Muscle of back (tissue), 13 donors: ENCODE data around the gene ZRANB3. TPM values are rescaled to one million over a fixed set of nuclear protein-coding genes. Genes with fewer than 3 reads are reported as not detected.
A peak's percentile ranks its signal among the peaks of the same experiment; 100 is the strongest.
"Not testable (repeated sequence)": the region's sequence is repeated elsewhere in the genome, so short reads cannot be mapped to it uniquely, and the experiment has no call there.

Experiments
- DNase-seq, 3 donors: peaks; one replicate each; pipeline versions ENCODE4 v3.0.0 to v3.0.0-alpha.2; 2013
- long read RNA-seq, 9 donors: transcript quantifications; one replicate each; lab custom pipeline, GENCODE V29; 2026
- polyA plus RNA-seq, 10 donors: library from polyadenylated mRNA; unstranded; fragments of 120-200 nt; gene quantifications; one replicate each; pipeline ENCODE4 v1.2.1, GENCODE V29; 2013; ENCODE audit not compliant: insufficient read length in 10 of 10

The ZRANB3 gene
- polyA plus RNA-seq, result 1 to 10 TPM; 4.9 to 9.5 (median 6.4) TPM
- long read RNA-seq, donor 1, result 0 reads
- long read RNA-seq, donor 2, partial matches to known transcripts, result 0 of 1 reads
- long read RNA-seq, donor 2, other reads (novel, unspliced or antisense), result 0 of 1 reads
- long read RNA-seq, donor 3, result 0 reads
- long read RNA-seq, donor 4, partial matches to known transcripts, result 0 of 1 reads
- long read RNA-seq, donor 4, other reads (novel, unspliced or antisense), result 0 of 1 reads
- long read RNA-seq, donor 5, result 0 reads
- long read RNA-seq, donor 6, result 0 reads
- long read RNA-seq, donor 7, partial matches to known transcripts, result 7 of 7 reads
- long read RNA-seq, donor 7, other reads (novel, unspliced or antisense), result 0 of 7 reads
- long read RNA-seq, donor 8, result 0 reads
- long read RNA-seq, donor 9, result 0 reads

DNA sequence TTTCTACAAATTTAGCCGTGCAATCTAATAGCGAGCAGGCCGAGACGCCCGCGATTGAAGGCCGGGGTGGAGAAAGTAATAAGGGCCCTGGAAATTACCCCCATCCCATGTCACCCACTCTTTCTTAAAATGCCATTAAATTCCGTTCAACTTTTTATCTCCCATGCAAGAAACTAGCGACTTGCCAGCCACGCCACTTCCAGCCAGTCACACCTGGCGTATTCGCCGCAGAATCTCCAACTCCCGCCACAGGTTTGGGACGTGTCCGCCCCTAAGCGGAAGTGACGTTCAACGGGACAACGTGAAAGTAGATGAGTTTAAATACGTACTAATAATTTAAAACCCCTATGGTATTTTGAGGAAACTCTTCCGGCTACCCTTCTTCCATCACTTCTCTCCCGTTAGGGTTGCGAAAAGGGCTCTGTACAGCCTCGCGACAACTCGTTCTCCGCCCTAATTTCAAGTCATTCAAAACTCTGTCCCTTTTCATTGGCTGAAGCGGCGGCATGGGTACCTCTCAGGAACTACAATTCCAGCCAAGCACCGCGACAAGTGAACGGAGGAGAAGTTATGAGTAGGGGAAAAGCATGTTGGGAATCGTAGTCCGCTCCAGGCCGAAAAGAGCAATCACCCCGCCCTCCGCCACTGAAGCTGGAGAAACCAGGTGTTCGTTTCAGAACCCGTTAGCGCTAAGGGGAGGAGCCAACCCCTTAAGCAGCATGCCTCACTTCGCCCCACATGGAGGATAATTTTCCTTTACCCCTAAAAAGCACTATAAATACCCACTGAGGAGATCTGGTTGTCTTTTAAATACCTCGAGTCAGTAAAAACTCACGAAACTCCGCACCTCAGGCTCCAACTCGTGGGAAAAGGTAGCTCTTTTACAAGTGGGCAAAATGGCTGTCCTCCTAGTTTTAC is at the start of gene ZRANB3:
TSS of gene ZRANB3 (minus strand) at position 906 of the 918 bp plus-strand sequence.
- DNase-seq, result peak; percentile 97 to 99 (median 98)

GRCh38 chr2:135573620-135574019 is 42.6 kb upstream of the ZRANB3 start:
- no peak for DNase-seq

DNA sequence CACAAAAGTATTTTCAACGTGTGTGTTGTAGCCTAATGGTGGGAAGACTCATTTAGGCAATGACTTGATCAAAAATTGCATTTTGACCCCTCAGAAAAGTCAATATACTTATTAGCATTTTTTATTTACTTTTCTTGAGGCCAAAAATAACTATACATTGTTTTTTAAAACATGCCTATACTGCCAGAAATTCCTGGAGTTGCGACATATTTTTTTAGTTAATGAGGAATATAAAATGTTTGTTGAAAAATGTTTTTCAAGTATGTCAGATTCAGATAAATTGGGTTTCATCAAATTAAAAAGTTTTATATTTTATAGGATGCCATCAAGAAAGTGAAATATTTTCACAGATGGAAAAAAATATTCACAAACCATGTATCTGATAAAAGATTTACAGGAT is 39.9 kb upstream of the ZRANB3 start:
- no peak for DNase-seq

DNA sequence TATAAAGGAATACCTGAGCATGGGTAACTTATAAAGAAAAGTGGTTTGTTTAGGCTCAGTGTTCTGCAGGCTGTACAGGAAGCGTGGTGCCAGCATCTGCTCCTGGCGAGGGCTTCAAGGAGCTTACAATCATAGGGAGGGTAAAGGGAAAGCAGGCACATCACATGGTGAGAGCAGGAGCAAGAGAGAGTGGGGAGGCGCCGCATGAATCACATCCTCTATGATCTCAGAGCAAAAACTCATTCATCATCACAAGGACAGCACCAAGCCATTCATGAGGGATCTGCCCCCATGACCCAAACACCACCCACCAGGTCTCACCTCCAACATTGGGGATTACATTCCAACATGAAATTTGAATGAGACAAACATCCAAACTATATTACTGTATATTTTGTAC is 32.8 kb upstream of the ZRANB3 start:
- DNase-seq, result no peak

DNA sequence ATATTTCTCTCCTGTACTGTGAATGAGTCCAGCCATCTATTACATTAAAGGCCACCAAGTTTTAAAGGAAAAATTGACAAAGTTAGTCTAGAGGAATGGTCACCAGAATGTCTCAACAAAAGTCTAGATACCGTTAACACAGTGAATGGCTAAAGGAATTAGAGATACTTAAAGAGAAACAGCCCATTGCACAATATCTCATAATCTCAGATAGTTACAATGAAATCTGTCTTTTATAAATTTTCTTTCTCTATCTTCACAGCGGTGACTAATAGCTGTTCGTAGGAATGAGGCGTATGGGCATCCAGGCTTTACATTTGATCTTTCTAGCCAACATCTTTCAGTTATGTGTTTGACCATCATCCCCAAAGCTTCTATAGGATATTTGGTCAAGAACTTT is 30.9 kb upstream of the ZRANB3 start:
- DNase-seq, result no peak

DNA sequence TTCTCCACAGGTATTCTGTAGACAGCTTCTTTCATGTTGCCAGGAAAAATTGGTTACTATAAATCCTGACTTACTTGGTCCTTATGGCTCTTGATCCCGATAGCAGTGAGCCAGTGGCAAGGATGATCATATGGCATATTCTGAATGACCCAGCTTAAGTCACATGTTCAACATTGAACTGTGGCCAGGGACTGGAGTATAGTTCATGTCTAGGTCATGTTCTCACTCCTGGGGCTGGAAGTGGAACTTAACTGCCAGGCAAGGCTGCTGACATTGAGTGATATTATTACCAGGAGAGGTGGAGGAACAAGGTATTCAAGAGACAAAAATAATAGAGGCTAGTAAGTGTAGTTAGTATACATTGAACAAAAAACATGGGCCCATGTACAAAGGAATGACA is 26.5 kb upstream of the ZRANB3 start:
- peak in 1 of 3 donors; percentile 4 for DNase-seq

DNA sequence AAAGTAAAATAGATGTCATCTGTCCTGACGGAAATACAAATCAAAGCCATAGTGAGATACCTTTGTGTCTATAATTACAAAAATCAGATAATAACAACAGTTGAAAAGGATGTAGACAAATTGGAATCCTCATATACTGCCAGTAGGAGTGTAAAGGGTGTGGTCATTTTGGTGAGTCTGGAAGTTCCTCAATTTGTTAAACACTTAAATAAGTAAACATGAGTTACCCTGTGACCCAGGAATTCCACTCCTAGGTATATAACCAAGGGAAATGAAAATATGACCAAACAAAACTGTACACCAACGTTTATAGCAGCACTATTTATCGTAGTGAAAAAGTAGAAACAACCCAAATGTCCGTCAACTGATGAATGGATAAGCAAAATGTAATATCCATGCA is 24.3 kb upstream of the ZRANB3 start:
- no peak for DNase-seq

- DNase-seq, result no peak
These were observed 21.9 kb upstream of the ZRANB3 start for GRCh38 chr2:135552887-135553286.

DNA sequence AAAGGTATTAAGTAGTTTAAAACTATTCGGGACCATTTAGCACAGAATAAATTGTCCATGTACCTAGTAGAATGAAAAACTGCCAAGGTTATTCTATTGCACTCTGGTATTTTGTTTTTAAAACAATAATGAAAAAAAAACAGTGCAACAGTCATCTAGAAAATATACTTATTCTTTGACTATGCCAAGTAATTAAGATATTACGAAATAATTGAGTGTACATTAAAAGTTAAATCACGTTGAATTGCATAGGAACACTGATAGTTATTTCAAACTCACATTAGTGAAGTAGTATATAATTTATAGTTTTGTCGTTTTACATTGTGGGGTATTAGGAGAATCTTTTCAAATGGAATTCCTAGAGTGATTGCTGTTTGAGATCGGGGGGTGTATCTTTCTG is 20.3 kb upstream of the ZRANB3 start:
- no peak for DNase-seq

DNA sequence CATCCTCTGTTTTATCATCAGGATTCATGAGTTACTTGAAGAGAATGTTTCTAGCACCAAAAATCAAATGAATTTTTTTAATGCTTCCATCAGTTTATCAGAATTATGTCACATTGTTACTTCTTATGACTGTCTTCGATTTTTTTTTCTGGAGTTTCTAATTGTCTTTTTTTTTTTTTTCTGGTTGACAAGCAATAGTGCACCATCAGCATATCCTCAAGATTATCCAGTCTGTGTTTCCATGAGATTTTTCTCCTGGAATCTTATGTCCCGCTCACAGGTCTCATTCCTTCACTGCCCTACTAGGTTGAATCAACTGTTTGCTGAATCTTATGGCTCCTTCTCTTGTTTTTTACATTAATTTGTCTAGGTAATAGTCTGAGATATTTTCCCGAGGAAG is 16.3 kb upstream of the ZRANB3 start:
- no peak for DNase-seq

- no peak for DNase-seq
These were observed 15.4 kb upstream of the ZRANB3 start for GRCh38 chr2:135546436-135546835.

GRCh38 chr2:135533545-135533944 is 2.5 kb upstream of the ZRANB3 start:
- DNase-seq, result not testable (repeated sequence)

- DNase-seq, result peak in 1 of 3 donors; percentile 8
These were observed 1.6 kb upstream of the ZRANB3 start for GRCh38 chr2:135532581-135532980.

GRCh38 chr2:135531231-135532197 is 496 bp upstream of the ZRANB3 start, which contains the start of gene R3HDM1:
Gene R3HDM1, plus strand, starts transcription at chr2:135531484. Its CDS starts 73,362 bp downstream, at chr2:135604846.
- peak; percentile 100 for DNase-seq

- DNase-seq, result no peak
These were observed 3.0 kb downstream of the ZRANB3 start for GRCh38 chr2:135528006-135528405.

- DNase-seq, result no peak
These were observed 5.2 kb downstream of the ZRANB3 start for GRCh38 chr2:135525786-135526185.

- DNase-seq, result no peak
These were observed 18.9 kb downstream of the ZRANB3 start for GRCh38 chr2:135512099-135512498.

DNA sequence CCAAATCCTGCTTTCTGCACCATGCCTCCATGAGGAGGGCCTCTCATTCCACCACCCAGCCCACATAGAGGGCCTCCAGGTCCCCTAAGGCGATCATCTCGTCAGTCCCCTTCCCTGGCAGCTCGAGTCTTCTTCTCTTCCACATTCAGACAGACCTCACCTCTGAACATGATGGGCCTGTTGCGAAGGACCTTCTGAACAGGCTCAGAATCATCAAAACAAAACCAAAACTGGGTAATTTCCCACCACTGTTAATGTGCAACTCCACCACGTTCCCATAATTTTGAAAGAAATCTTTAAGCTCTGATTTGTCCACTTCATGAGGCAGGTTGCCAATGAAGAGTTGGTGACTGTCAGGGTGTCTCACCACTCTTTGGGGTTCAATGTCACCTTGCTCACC is 20.4 kb downstream of the ZRANB3 start:
- no peak for DNase-seq

- no peak for DNase-seq
These were observed 26.2 kb downstream of the ZRANB3 start for GRCh38 chr2:135504811-135505210.

GRCh38 chr2:135498588-135498987 is 32.4 kb downstream of the ZRANB3 start:
- DNase-seq, result not testable (repeated sequence)

DNA sequence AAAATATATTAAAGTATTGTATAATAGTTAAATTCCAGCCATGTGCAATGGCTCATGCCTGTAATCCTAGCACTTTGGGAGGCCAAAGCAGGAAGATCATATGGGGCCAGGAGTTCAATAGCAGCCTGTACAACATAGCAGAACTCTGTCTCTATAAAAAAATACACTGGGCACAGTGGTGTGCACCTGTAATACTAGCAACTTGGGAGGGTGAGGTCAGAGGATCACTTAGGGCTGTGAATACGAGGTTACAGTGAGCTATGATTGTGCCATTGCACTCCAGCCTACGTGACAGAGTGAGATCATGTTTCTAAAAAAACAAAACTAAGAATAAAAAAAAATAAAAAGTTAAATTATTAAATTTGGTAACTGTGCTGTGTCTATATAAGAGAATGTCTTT is 36.1 kb downstream of the ZRANB3 start:
- DNase-seq, result no peak
